Mucosa of gallbladder (tissue), 1 donor: ENCODE data around the gene FOXN3. TPM values are rescaled to one million over a fixed set of nuclear protein-coding genes. Genes with fewer than 3 reads are reported as not detected.

Experiments used
- DNase-seq: peaks from one replicate; pipeline ENCODE4 v3.0.0-alpha.2; 2020; ENCODE audit warnings: low spot score
- total RNA-seq: library from RNA; stranded (reverse); gene quantifications from one replicate; pipeline ENCODE4 v1.2.1, GENCODE V29; 2021
- donor health status: DM: no; HTN: no; CAD: no.

Gene FOXN3
- total RNA-seq, 1 donor from 2014 or later: 63.0 TPM

DNA sequence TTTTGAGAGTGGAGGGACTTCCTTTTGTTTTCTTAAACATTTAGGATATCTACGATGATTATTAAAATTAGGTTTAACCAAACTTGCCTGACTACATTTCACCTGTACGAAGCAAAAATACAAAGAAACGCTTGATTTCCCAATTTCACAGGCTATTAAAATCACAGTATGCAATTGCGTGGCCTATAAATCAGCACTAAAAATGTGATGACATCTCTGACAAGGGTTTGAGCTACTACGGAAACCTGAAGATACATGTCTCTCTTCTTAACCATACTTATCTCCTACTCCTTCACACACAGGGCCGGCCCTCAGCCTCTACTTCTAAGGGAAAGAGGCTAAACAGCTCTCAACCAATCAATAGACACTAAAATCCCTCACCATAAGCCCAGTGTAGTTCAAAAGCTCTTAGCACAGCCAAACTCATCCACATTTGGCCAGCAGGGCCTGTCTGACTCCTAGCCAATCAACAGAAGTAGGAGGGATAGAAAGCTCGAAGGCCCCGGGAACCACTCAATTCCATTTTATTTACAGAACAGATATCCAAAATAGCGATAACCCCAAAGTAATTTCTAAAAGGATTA, 137.3 kb downstream of the FOXN3 start:
- DNase-seq: no peak

DNA sequence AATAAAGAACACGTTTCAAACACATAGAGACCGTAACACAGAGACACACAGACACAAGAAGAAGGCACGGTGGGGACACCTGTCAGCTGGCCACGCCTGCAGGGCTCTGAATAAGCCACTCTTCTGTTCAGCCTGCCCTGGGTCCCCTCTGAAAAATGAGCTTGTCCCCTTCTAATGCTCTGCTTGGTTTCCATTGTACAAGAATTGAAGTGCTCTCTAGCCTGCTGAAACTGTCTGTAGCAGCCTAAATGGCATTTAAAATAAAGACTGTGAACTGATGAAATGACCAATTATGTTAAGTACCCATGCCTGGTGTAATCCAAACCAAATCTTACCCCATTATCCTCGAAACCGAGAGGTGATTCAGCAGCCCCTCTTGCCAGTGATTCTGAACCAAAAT, 139.8 kb downstream of the FOXN3 start:
- no peak for DNase-seq

GRCh38 chr14:89276424-89276975, 140.5 kb downstream of the FOXN3 start:
- DNase-seq: no peak

- peak; percentile 41 for DNase-seq
These were observed 146.4 kb downstream of the FOXN3 start for GRCh38 chr14:89270439-89271227.

DNA sequence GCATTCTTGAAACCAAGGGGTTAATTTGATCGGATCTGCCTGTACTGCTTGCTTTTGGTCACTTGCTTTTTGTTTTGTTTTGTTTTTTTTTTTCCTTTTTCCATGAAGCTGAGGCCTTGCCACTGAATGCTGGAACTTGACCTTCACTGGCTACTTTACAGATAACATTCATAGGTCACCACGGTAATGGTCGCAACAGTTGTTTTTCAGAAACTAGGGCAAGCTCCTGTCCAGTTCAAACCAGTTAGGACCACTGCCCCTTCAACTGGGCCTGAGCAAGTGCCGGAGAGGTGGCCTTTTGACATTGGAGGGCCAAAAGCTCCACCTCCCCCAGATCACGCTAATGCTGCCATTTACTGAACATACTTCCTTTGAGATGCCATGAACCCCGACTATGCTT, 147.6 kb downstream of the FOXN3 start:
- no peak for DNase-seq

DNA sequence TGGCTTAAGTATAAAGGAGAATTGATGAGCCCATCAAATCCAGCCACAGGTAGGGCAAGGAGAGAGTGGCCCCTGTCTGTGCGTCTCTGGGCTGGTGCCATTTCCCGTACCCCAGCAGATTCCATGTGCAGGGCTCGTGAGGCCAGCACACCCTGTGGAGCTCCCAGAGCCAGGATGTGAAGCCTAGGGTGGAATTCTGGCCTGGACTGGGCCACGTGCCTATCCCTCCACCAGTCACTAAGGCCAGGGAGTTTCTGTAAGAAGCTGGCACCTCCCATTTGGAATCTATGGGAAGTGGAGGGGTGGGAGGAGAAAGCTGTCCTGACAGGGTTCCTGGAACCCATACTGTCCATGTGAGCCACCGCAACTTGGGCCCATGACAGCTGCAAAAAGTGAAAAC, 148.5 kb downstream of the FOXN3 start:
- DNase-seq: no peak

GRCh38 chr14:89267656-89268055, 149.4 kb downstream of the FOXN3 start:
- DNase-seq: no peak

GRCh38 chr14:89267163-89267562, 149.9 kb downstream of the FOXN3 start:
- DNase-seq: no peak

GRCh38 chr14:89266754-89267153, 150.3 kb downstream of the FOXN3 start:
- no peak for DNase-seq

DNA sequence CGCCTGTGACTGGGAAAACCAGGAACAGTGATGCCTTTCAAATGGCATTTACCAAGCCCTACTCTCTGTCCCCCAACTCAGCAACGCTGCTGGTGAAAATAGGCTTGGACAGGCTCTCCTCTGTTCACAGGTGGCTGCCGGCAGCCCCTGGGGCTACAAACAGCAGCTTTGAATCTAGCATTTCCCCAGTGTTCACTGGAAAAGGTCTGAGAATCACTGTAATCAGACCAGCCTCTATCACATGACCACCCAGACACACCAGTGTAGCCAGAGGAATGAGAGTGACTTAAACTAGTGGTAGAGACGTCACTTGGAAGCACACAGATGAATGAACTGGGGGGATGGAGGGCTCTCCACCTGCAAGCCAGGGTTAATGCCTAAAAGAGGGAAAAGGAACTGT, 151.8 kb downstream of the FOXN3 start:
- no peak for DNase-seq

DNA sequence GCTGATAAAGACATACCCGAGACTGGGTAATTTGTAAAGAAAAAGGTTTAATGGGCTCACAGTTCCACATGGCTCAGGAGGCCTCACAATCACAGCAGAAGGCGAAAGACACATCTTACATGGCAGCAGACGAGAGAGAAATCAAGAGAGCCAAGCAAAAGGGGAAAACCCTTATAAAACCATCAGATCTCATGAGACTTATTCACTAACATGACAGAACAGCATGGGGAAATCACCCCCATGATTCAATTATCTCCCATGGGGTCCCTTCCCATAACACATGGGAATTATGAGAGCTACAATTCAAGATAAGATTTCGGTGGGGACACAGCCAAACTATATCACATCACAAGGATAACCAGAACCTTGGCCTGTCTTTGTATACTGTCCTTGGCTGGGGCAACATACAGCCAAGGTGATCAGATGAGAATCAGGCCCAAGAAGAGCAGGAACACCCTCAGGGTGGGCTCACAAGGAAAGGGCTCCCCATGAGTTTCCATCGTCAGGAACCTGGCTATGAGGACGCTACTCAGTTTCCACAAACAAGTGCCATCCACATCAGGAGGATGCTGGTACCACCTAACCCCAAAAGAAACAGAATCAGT, 152.7 kb downstream of the FOXN3 start:
- DNase-seq: no peak

DNA sequence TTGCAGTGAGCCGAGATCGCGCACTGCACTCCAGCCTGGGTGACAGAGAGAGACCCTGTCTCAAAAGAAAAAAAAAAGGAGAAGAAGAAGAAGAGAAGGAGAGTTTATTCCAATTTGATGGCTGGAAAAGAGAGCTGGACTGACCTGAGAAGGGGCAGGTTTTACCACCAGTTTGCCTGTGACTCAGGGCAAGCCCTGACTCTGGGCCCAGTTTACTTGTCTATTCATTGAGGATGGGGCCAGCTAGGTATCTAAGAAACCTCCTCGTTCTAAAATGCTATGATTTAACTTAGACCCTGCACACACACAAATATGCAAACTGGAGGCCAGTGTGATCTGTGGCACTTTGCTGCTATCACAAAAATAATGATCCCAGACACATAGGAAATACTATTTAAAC, 155.0 kb downstream of the FOXN3 start:
- no peak for DNase-seq

DNA sequence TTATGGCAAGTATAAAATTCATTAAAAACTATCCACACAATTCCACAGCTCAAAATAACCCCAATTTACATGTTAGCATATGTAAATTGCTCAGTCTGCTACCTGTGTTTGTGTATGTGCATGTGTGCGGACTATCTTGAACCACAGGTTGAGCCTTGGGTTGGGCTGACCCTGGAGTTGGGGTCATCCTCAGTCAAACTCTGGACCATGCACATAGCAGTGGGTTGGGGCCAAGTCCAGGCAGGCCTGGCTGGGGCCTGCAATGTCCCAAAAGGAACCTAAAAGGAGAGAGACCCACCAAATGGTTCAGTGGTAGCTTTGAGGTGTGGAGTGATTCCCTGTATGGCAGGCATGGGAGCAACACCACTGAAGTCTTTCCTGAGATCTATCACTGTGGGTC, 156.1 kb downstream of the FOXN3 start:
- DNase-seq: no peak

GRCh38 chr14:89259951-89260609, 157.0 kb downstream of the FOXN3 start:
- no peak for DNase-seq

DNA sequence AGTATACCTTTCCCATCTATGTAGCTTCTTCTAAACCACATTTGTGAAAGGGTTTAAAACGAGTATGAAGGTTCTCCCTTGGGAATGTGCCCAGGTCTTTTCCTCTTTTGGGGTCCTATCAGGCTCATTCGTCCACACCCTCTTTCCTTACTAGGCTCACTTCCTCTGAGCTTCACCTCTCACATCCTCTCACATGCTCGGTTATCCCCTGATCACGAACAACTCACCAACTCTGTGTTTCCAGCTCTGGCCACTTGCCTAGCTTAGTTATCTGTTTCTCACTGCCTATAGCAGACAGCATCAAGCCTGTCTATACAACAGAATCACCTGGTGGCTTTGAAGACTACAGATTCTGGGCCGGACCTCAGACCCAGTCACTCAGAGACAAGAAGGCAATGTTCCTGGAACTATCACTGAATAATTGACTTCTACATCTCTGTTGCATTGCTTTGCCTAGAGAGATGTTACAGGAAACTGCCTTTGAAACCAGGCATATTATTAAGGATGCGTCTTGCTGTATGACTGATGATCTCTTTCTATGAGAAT, 158.2 kb downstream of the FOXN3 start:
- no peak for DNase-seq

- DNase-seq: no peak
These were observed 160.1 kb downstream of the FOXN3 start for GRCh38 chr14:89256951-89257350.

GRCh38 chr14:89256283-89256682, 160.8 kb downstream of the FOXN3 start:
- DNase-seq: no peak

GRCh38 chr14:89255852-89256251, 161.2 kb downstream of the FOXN3 start:
- DNase-seq: no peak

- DNase-seq: no peak
These were observed 162.0 kb downstream of the FOXN3 start for GRCh38 chr14:89255012-89255411.

DNA sequence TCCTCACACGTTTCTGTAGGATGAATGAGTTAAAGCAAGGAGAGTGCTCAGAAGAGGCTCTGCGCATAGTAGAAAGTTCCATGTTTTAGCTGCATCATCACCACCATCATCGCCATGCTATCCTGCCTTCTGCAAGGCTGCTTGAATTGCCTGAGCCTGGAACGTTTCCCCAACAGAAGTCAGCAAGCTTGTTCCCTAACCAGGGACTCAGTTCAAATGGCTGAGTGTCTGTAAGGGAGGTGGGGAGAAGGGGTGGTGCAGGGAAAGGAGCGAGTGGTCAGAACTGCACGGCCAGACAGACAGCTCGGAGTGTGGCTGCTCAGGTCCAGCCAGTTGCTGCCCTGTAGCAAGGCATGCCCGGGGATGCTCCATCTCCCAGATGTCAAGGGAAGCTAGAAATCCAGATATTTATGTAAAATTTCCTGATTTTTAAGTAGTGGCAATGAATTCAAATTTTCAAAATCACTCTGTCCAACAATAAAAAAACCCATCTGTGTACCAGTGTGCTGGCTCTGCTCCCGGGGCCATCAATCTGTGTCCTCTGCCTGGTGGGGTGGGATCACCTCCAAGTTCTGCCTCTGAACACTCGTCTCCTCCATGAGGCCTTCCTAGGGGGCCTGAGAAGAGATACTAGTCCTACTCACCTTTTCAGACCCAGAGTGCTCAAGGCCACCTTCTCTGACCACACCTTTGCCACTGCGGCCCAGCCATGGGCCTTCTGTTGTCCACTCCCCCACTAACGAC, 162.7 kb downstream of the FOXN3 start:
- DNase-seq: no peak

DNA sequence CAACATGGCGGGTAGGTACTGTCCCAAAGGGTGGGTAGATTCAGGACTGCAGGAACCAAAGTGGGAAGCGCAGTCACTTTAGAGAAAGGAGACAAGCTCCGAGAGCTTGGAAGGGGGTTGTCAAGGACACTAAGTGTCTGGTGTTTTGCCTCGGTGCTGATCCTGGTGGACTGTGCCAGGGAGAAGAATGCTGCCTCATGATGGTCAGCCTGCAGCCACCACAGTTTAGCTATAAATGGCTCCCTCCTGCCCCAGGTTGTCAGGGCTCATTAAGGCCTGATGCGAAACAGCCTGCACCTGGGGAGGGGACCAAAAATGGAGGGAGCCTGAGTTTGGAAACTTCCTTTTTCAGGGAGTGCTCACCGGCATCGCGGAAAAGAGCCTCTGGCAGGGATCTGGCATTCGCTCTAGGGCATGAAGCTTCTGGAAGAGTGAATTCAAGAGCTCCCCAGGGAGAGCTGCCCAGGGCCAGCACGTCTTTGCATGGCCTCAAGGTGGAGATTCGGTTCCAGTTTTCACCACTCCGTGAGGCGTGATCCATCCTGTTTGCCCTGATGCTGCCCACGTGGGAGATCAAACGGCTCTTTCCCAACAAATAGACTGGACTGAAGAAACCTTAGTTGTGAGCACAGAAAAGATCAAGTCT, 164.0 kb downstream of the FOXN3 start:
- no peak for DNase-seq
